ENCODE data around the gene NGF. TPM values are rescaled to one million over a fixed set of nuclear protein-coding genes. Genes with fewer than 3 reads are reported as not detected.

NGF gene
- total RNA-seq, 1 donor from 2014 or later = 0.83 TPM

GRCh38 chr1:115278211-115278610 lies 59.8 kb downstream of the NGF start:
- TF ChIP-seq CTCF (IDR thresholded peaks at IDR 0.05; ENCODE audit: partially characterized antibody, unreplicated experiment) = no peak
- Mint-ChIP-seq H3K27ac (ENCODE audit: unreplicated experiment) (no peak overlapping the region), H3K27me3 (ENCODE audit: unreplicated experiment) (no peaks in the 10 kb centered on the region), H3K36me3 (ENCODE audit: unreplicated experiment) (peaks cover 5% of the 10 kb centered on the region), H3K9me3 (ENCODE audit: unreplicated experiment) (no peaks in the 10 kb centered on the region), H3K4me1 (ENCODE audit: low read depth, unreplicated experiment) (no peaks in the 10 kb centered on the region), H3K4me3 (ENCODE audit: unreplicated experiment) (no peak overlapping the region)
- DNase-seq = no peak

GRCh38 chr1:115277276-115277675 lies 60.8 kb downstream of the NGF start:
- Mint-ChIP-seq H3K4me1 (ENCODE audit: low read depth, unreplicated experiment) (no peaks in the 10 kb centered on the region), H3K27me3 (ENCODE audit: unreplicated experiment) (no peaks in the 10 kb centered on the region)
- TF ChIP-seq CTCF (IDR thresholded peaks at IDR 0.05; ENCODE audit: partially characterized antibody, unreplicated experiment) = no peak

DNA sequence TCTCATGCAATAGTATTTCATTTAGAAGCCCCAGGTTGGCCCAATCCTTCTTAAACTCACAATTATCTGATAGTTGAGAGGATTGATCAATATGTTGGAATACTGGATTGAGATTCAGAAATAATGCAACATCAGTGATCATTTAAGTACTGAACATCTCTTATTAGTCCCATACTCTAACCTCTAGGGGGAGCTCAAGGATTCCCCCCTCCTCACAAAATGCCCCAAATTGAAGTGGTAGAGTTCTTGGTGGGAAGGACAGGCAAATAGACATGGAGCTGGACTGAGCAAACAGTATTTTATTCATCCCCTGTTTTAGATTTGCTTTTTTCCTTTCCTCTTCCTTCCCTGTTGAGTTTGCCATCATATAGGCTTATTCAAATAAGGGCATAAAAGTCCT lies 62.8 kb downstream of the NGF start:
- no peaks in the 10 kb centered on the region for H3K9me3 Mint-ChIP-seq (ENCODE audit: unreplicated experiment)
- peak; percentile 57 for TF ChIP-seq CTCF (IDR thresholded peaks at IDR 0.05; ENCODE audit: partially characterized antibody, unreplicated experiment)
- H3K27ac Mint-ChIP-seq (ENCODE audit: unreplicated experiment) = no peak overlapping the region
- H3K4me1 Mint-ChIP-seq (ENCODE audit: low read depth, unreplicated experiment) = no peaks in the 10 kb centered on the region
- DNase-seq = no peak
- H3K36me3 Mint-ChIP-seq (ENCODE audit: unreplicated experiment) = peaks cover 5% of the 10 kb centered on the region
- H3K4me3 Mint-ChIP-seq (ENCODE audit: unreplicated experiment) = no peak overlapping the region
- H3K27me3 Mint-ChIP-seq (ENCODE audit: unreplicated experiment) = no peaks in the 10 kb centered on the region

More at GRCh38 chr1:115277276-115277675, 60.8 kb downstream of the NGF start:
- no peaks in the 10 kb centered on the region for H3K9me3 Mint-ChIP-seq (ENCODE audit: unreplicated experiment)
- H3K36me3 Mint-ChIP-seq (ENCODE audit: unreplicated experiment) = peaks cover 5% of the 10 kb centered on the region
- no peak overlapping the region for H3K27ac Mint-ChIP-seq (ENCODE audit: unreplicated experiment)
- no peak overlapping the region for H3K4me3 Mint-ChIP-seq (ENCODE audit: unreplicated experiment)
- DNase-seq = no peak

DNA sequence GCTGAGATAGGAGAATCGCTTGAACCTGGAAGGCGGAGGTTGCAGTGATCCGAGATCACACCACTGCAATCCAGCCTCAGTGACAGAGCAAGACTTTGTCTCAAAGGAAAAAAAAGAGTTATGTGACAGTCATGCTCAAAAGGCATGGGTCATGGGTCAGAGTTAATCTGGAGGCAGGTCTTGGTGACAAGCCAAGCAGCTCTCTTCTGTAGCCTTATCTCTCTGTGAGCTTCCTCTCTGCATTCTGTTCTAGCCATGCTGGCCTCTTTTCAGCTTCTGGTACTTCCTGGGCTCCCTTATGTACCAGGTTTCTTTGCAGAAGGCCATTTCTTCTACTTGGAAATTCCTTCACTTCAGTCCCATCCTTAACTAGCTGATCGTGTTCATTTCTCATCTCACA lies 63.6 kb downstream of the NGF start:
- Mint-ChIP-seq H3K36me3 (ENCODE audit: unreplicated experiment) (peaks cover 5% of the 10 kb centered on the region), H3K4me1 (ENCODE audit: low read depth, unreplicated experiment) (no peaks in the 10 kb centered on the region), H3K27ac (ENCODE audit: unreplicated experiment) (no peak overlapping the region), H3K4me3 (ENCODE audit: unreplicated experiment) (no peak overlapping the region), H3K9me3 (ENCODE audit: unreplicated experiment) (no peaks in the 10 kb centered on the region), H3K27me3 (ENCODE audit: unreplicated experiment) (no peaks in the 10 kb centered on the region)
- no peak for TF ChIP-seq CTCF (IDR thresholded peaks at IDR 0.05; ENCODE audit: partially characterized antibody, unreplicated experiment)
- no peak for DNase-seq

DNA sequence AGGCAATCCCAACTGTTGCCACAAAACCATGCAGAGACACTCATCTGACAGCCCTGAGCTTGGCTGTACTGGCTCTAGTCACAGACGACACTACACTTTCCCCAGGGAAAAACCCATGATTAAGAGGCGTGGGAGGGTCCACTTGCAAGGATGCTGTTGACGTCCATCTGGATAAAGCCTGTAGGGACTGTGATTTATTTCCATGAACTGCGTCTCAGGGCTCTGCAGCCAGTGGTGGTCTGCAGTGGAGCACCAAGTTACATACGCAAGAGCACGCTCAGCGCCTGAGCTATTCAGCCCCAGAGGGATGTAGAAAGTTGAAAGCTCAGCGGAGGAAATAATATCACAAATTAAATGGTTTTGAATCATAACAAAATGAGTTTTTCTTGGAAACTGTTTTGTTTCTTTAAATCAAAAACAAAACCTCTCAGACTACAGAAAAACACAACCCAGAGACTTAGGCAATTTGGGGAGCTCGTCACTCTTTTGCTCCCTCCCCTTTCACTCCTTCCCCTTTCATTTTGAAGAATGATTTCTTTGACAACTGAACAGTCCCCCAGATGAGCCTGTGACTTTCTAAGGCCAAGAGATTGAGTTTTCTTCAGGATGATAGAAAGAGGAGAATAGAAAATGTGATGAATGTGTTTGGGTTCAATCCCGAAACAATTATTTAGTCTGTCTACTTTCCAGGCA lies 71.2 kb downstream of the NGF start:
- H3K27me3 Mint-ChIP-seq (ENCODE audit: unreplicated experiment) = peaks cover 3% of the 10 kb centered on the region
- H3K4me3 Mint-ChIP-seq (ENCODE audit: unreplicated experiment) = no peak overlapping the region
- peaks cover 3% of the 10 kb centered on the region for H3K4me1 Mint-ChIP-seq (ENCODE audit: low read depth, unreplicated experiment)
- H3K36me3 Mint-ChIP-seq (ENCODE audit: unreplicated experiment) = no peaks in the 10 kb centered on the region
- H3K9me3 Mint-ChIP-seq (ENCODE audit: unreplicated experiment) = peaks cover 1% of the 10 kb centered on the region
- H3K27ac Mint-ChIP-seq (ENCODE audit: unreplicated experiment) = no peak overlapping the region
- DNase-seq = no peak
- TF ChIP-seq CTCF (IDR thresholded peaks at IDR 0.05; ENCODE audit: partially characterized antibody, unreplicated experiment) = no peak

Data from glutamatergic neuron (in vitro differentiated cells).